Smooth muscle cell of the brain vasculature (primary cell): ENCODE data around the gene YAP1.

Experiments used
- DNase-seq: peaks from one replicate; pipeline ENCODE4 v3.0.0-alpha.2; 2012; ENCODE audit warnings: low read depth, low spot score

Gene YAP1

GRCh38 chr11:102116453-102117205, 6.4 kb downstream of the YAP1 start:
- no peak for DNase-seq

DNA sequence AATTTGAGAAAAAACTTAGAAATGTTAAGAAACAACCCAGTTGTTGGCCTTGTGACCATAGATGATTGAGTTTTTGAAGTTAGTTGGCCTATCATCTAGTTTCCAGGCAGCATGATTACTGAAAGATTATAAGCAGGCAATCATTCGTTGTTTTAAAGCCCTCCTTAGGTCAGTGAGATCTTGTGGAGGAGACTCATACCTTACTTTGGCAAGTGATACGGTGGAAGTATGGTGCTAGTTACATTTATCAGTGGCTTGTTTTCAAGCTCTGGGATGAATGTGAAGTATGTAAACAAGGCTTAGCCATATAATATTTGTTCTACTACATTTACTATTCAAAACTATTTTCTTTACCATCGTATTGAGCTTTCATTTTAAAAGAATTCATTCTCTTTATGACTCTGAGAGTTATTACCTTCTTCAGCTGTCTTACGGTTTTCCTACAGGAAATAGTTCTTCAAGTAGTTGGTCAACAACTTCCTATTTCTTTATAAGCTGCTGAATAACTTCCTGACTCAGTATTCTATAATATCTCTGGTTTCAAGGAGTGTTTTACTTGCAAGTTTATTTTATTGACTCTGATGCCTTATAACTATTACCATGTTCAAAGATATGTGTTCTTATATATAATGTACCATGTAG, 7.3 kb downstream of the YAP1 start:
- no peak for DNase-seq

DNA sequence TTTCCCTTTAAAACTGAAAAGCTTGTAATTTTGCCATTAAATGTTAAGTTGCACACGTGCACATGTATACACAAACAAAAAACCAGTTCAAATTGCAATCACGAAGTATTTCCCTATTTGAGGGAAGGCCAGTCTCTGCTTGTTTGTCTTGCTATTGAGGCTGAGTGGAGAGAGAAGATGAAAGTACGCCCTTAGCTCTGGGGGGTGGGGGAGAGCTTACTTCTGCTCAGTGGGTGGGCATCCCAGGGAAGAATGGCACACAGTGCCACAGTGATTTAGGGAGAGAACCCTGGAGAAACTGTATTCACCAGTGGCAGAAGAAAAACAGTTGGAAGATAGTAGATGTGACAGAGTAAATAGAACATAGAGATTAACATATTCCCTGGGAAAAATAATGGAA, 8.7 kb downstream of the YAP1 start:
- no peak for DNase-seq

DNA sequence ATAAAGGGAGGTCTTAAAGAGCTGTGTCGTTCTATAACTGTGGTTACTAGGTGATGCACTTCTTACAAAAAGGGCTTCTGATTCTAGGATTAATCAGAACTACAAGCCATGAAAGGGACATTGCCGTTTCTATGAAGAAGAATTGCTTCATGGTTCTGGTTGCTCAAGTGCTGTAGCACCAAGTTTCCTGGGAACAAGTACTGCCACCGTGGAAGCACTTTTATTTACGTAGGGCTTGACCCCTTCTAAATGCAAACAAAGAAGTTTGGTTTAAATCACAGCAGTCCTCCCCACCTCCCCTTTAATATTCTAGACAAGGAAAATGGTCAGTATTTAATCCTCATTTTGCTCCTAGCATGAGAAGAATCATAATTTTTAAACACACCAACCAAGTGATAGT, 9.8 kb downstream of the YAP1 start:
- no peak for DNase-seq

DNA sequence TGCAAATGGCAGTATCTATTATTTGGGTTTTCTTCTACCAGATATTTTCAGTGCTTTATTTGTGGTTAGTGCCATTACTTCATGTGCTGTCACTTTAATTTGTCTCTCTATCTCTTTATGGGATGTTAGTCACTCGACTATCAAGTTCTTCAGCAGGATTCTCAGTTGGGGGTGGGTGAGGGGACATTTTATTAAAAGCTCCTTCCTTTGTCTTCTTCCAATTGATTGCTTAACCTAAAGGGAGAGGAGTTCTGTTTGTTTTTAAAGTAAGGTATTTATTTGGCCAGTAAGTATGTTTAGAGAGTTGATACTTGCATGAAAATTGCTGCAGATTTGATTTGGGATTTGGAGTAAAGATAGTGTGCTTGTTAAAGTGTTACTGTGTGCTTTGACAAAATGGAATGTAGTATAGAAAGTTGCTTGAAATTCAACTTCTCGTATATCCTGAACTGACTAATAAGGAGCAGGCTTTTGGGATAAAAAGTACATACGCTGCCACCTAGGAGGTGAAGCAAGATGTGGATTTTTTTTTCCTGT, 10.3 kb downstream of the YAP1 start:
- DNase-seq, result no peak

GRCh38 chr11:102121329-102121728, 11.1 kb downstream of the YAP1 start:
- no peak for DNase-seq

GRCh38 chr11:102134597-102134996, 24.4 kb downstream of the YAP1 start:
- no peak for DNase-seq

- DNase-seq, result no peak
Measured at GRCh38 chr11:102135256-102135655, 25.0 kb downstream of the YAP1 start.

DNA sequence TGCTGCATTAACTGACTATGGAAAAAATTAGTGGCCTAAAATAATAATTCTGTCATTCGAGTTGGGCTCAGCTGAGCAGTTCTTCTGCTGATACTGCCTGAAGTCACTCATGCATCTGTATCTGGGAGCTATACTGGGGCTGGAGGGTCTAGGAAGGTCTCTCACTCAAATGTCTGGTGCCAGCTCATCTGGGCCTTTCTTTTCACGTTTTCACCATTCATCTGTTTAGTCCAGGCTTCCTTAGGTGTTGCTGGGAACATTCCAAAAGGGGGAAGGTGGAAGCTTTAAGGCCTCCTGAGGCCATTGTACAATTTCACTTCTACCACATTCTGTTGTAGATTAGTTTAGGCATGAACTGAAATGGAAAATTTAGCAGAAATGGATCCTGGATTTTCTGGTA, 28.0 kb downstream of the YAP1 start:
- DNase-seq, result no peak

- no peak for DNase-seq
Measured at GRCh38 chr11:102138670-102139069, 28.4 kb downstream of the YAP1 start.

GRCh38 chr11:102139081-102139498, 28.8 kb downstream of the YAP1 start:
- DNase-seq, result no peak

DNA sequence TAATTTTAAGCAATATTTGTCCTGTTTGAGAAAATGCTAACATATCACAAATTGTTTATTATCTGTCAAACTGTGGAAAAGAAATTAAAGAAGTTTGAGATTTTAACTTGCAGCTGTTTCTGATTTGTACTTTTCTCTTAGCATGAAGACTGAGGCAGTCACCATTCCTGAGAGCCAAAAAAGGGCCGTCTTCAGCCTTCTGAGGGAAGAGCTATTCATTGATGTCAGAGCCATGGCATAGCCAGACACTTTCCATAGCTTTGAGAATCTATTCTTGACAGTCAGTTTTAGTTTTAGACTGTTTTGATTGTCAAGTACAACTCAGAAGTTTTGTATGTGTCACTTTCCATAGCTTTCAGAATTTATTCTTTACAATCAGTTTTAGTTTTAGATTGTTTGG, 32.1 kb downstream of the YAP1 start:
- no peak for DNase-seq

GRCh38 chr11:102143867-102144266, 33.6 kb downstream of the YAP1 start:
- no peak for DNase-seq

- DNase-seq, result no peak
Measured at GRCh38 chr11:102144357-102145355, 34.4 kb downstream of the YAP1 start.

GRCh38 chr11:102147015-102147414, 36.8 kb downstream of the YAP1 start:
- no peak for DNase-seq

GRCh38 chr11:102147632-102148031, 37.4 kb downstream of the YAP1 start:
- DNase-seq, result no peak

DNA sequence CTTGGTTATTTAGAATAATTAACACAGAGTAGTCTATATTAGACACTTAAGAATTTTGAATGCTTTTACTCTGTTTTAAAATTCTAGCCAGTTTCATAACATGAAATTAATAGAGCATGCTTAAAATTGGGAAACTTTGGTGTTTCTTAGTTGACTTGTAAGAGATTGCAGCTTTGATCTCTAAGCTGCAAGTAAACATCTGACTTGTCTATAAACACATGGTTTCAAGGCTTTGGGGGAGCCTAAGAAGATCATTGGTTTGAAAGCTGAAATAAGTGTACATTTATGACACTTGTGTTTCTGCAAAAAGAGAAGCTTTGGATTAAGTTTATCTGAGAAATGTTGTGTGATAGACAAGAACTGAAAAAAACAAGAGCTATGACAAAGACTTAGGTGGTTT, 37.8 kb downstream of the YAP1 start:
- DNase-seq, result no peak

- DNase-seq, result no peak
Measured at GRCh38 chr11:102151784-102152525, 41.7 kb downstream of the YAP1 start.

- no peak for DNase-seq
Measured at GRCh38 chr11:102153082-102153481, 42.8 kb downstream of the YAP1 start.

GRCh38 chr11:102154806-102155205, 44.6 kb downstream of the YAP1 start:
- DNase-seq, result no peak

DNA sequence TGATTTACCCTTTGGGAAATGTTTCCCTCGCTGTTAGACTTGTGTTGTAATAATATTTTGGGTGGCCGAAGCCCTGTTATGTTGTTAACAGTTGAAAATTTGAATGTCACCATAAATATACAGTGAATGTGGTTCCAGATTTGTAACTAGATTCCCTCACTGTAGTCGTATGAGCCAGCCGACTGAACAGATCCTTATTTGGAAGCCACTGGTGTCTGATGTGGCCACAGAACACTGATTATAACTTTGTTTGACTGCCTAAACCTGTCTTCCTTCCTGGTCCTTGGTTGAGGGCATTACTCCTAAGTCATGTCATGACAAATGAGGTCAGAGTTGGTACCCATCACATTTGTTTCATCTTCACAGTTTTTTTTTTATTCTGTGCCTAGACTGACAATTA, 45.4 kb downstream of the YAP1 start:
- no peak for DNase-seq
